Adrenal gland (tissue), 12 donors: Measurements from ENCODE around the gene FARP1. TPM values are rescaled to one million over a fixed set of nuclear protein-coding genes. Genes with fewer than 3 reads are reported as not detected.

Experiments
- DNase-seq, 7 donors: peaks; one replicate each; pipeline ENCODE4 v3.0.0-alpha.2; 2019 to 2020
- H3K27ac ChIP-seq, 5 donors: fragments of 200-600 bp; sonication (generic) in 4 of 5; 1 replicate in 3 of 5; 2 replicates in 2 of 5; pipeline versions ENCODE4 v1.5.1 to v1.8.0; 2016 to 2020; ENCODE audit warnings: mild to moderate bottlenecking in 1 of 5
- H3K27me3 ChIP-seq: fragments of 200-600 bp; 2 replicates; pipeline ENCODE4 v1.8.0; 2021
- H3K36me3 ChIP-seq, 2 donors: fragments of 200-600 bp; replicated peaks in 1 of 2; 1 replicate in 1 of 2; 2 replicates in 1 of 2; pipeline versions ENCODE4 v1.5.1 to v1.8.0; 2018 to 2022
- H3K4me1 ChIP-seq, 2 donors: fragments of 200-600 bp; replicated peaks in 1 of 2; 1 replicate in 1 of 2; 2 replicates in 1 of 2; pipeline versions ENCODE4 v1.5.1 to v1.8.0; 2018 to 2021
- H3K4me3 ChIP-seq, 4 donors: fragments of 200-600 bp; sonication (generic) in 3 of 4; one replicate each; pipeline ENCODE4 v1.5.1; 2016 to 2018
- H3K9me3 ChIP-seq, 3 donors: fragments of 200-600 bp; sonication (generic) in 1 of 3; replicated peaks in 1 of 3; 1 replicate in 2 of 3; 2 replicates in 1 of 3; pipeline versions ENCODE4 v1.5.1 to v1.8.0; 2016 to 2021
- CTCF ChIP-seq, 6 experiments: fragments of 450-650 bp in 4 of 6; fragments of 200-600 bp in 2 of 6; sonication (generic) in 1 of 6; IDR thresholded peaks; 1 replicate in 5 of 6; 2 replicates in 1 of 6; pipeline versions ENCODE4 v1.5.1 to v1.8.0; 2016 to 2021; ENCODE audit warnings: antibody characterized with exemption in 6 of 6, mild to moderate bottlenecking in 2 of 6, moderate library complexity in 1 of 6
- POLR2A ChIP-seq, 2 donors: fragments of 450-650 bp; IDR thresholded peaks; one replicate each; pipeline ENCODE4 v1.6.1; 2017; ENCODE audit warnings: antibody characterized with exemption in 2 of 2, mild to moderate bottlenecking in 2 of 2, moderate library complexity in 1 of 2
- WGBS, 4 donors: extraction: QIAGEN DNeasy Blood & Tissue Kit in 2 of 4; methylation state at CpG; one replicate each; pipeline versions ENCODE4 v1.1.5 to v1.1.7; 2013 to 2017; 5-methylcytosine and 5-hydroxymethylcytosine counted together
- intact Hi-C, 2 donors: fragments of 100-400 bp; cut with DNase I; formaldehyde crosslinking; loops; one replicate each; pipeline versions ENCODE4 v1.14.1 to v1.15.0; 2022 to 2023
- polyA plus RNA-seq, 3 donors: library from polyadenylated mRNA; stranded (reverse); fragments of 200-250 nt in 2 of 3; fragments of 350-450 nt in 1 of 3; fragmentation: Illumina TruSeq in 1 of 3; extraction: RNeasy Lipid Tissue Mini Kit (QIAGEN cat#74804) in 1 of 3; gene quantifications; one replicate each; pipeline ENCODE4 v1.2.3, GENCODE V29; 2013 to 2014
- total RNA-seq, 9 donors: library from RNA; depleted of rRNA in 4 of 9; stranded (reverse); fragments of >200 nt in 4 of 9; fragments of 120-200 nt in 1 of 9; fragmentation: NEBNext Ultra II Directional in 1 of 9; extraction: Animal tissue kit (Norgen Biotek cat#: 25700) in 1 of 9; gene quantifications; one replicate each; pipeline versions ENCODE4 v1.1.0 to v1.2.4, GENCODE V29; 2013 to 2023
- donor health status: healthy with polysubstance abuse.
- donor health status: Bipolar disorder and iron deficiency.
- donor health status: DM: yes; HTN: yes; CAD: no.
- donor health status: DM: no; HTN: no; CAD: no.
- donor health status: DM: no; HTN: no; CAD: no.
- donor health status: DM: yes; HTN: yes; CAD: no.

The FARP1 gene
- total and polyA plus RNA-seq, 12 donors = 27.1 to 304 (median 71.6) TPM

GRCh38 chr13:98174307-98174706 lies 31.4 kb downstream of the FARP1 start:
- Histone ChIP-seq H3K4me3 (peak overlapping the region in 1 of 4 donors; percentile 3), H3K27me3 (no peaks in the 10 kb centered on the region), H3K27ac (peak overlapping the region; percentile 43 to 95 (median 86)), H3K36me3 (no peaks in the 10 kb centered on the region), H3K4me1 (peaks cover 37 to 45% of the 10 kb centered on the region in 2 donors), H3K9me3 (no peaks in the 10 kb centered on the region)
- 21 to 36% (median 32%) methylated on average over 7 of the region's 7 CpGs for WGBS, 4 donors
- intact Hi-C loops = no loop called here
- TF ChIP-seq CTCF (IDR thresholded peaks at IDR 0.05) = no peak
- no peak for TF ChIP-seq POLR2A (IDR thresholded peaks at IDR 0.05)
- DNase-seq = no peak

- 46 to 58% (median 49%) methylated on average over 3 of the region's 3 CpGs for WGBS, 4 donors
- Histone ChIP-seq H3K4me1 (peaks cover 37 to 41% of the 10 kb centered on the region in 2 donors), H3K9me3 (no peaks in the 10 kb centered on the region), H3K36me3 (no peaks in the 10 kb centered on the region), H3K27me3 (no peaks in the 10 kb centered on the region), H3K4me3 (no peak overlapping the region), H3K27ac (peak overlapping the region in 4 of 5 donors; percentile 43 to 95 (median 86))
- DNase-seq = no peak
- TF ChIP-seq POLR2A (IDR thresholded peaks at IDR 0.05) (no peak), CTCF (IDR thresholded peaks at IDR 0.05) (no peak)
- intact Hi-C loops = no loop called here
Measured at GRCh38 chr13:98175043-98175442, 32.1 kb downstream of the FARP1 start.

GRCh38 chr13:98175823-98176222 lies 32.9 kb downstream of the FARP1 start:
- H3K36me3 ChIP-seq = no peaks in the 10 kb centered on the region
- H3K27ac ChIP-seq = peak overlapping the region in 1 of 5 donors; percentile 87
- no peak for TF ChIP-seq CTCF (IDR thresholded peaks at IDR 0.05)
- no peak for TF ChIP-seq POLR2A (IDR thresholded peaks at IDR 0.05)
- no peak overlapping the region for H3K4me3 ChIP-seq
- no peaks in the 10 kb centered on the region for H3K9me3 ChIP-seq
- DNase-seq = no peak
- H3K27me3 ChIP-seq = no peaks in the 10 kb centered on the region
- intact Hi-C loops = no loop called here
- WGBS, 4 donors = 66 to 77% (median 72%) methylated on average over 3 of the region's 3 CpGs
- peaks cover 37 to 41% of the 10 kb centered on the region in 2 donors for H3K4me1 ChIP-seq

GRCh38 chr13:98176777-98177608 lies 34.1 kb downstream of the FARP1 start, which contains the start of gene RNF113B:
Gene RNF113B (minus strand): TSS chr13:98177269. CDS start chr13:98177236, 33 bp downstream.
- WGBS, 4 donors = 90 to 93% (median 91%) methylated on average over 57 to 58 of the region's 58 CpGs
- intact Hi-C loops = no loop called here
- TF ChIP-seq CTCF (IDR thresholded peaks at IDR 0.05) = no peak
- TF ChIP-seq POLR2A (IDR thresholded peaks at IDR 0.05) = no peak
- no peaks in the 10 kb centered on the region for H3K9me3 ChIP-seq
- H3K27me3 ChIP-seq = no peaks in the 10 kb centered on the region
- no peak within 1 kb of the TSS for H3K4me3 ChIP-seq
- no peak for DNase-seq
- H3K4me1 ChIP-seq = peaks cover 29 to 31% of the 10 kb centered on the region in 2 donors
- no peak within 1 kb of the TSS for H3K27ac ChIP-seq
- no peaks in the 10 kb centered on the region for H3K36me3 ChIP-seq
